ENCODE data around the gene OPALIN.

The OPALIN gene

DNA sequence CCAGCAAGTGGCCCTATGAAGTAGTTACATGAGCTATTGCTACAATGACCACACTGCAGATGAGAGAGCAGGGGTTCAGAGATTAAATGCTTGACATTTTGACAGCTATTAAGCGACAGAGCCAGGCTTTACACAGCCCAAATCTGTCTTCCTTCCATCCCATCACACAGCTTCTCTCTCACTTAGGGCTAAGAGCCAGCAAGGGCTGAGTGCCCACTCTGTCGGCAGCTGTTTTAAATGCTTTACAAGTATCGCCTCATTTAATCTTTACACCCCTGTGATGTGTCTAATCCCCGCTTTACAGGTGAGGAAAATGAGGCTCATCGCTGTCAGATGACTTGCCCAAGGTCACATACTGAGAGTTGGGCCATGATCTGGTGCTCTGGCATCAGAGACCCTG lies 15.2 kb upstream of the OPALIN start:
- no peak for DNase-seq (ENCODE audit: low read depth in 2 of 2)

DNA sequence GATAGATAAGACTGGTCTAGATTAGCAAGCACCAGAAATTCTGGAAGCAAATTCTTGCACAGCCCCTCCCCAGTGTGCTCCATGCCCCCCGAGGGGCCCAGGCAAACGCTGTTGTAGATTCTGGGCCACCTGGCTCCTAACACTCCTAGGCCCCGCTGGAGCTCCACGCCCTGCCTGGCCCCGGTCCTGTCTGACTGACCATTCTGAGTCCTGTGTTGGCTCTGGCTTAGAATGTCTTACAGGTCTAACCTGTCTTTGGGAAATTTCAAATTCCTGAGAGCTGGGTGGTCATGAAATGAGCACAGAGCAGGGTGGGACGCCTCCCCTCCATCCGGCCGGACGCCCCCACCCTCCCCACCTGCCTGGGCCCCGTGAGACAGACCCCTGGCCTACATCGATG lies 12.6 kb upstream of the OPALIN start:
- DNase-seq (ENCODE audit: low read depth in 2 of 2), result no peak

DNA sequence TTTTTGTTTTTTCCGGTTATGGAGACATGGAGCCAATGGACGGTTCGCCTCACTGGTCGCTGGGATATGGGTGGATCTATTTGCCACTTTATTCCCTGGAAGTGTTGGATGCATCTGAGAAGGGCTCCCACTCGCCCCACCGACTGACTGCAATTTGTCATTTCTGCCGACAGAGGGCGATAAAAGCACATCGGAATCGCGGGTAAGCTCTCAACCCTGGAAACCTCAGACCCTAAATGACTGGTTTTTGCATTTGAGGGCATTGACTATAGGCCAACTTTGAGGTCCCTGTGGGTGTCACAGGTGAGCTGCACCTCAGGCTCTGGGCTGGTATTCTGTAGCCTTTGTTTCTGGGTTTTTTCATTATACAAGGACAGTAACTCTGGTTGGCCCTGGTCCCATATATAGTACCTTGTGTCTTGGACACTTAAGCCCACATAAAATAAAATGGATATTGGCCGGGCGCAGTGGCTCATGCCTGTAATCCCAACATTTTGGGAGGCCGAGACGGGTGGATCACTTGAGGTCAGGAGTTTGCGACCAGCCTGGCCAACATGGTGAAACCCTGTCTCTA lies 11.9 kb upstream of the OPALIN start:
- DNase-seq (ENCODE audit: low read depth in 2 of 2), result peak; percentile 20 to 24

DNA sequence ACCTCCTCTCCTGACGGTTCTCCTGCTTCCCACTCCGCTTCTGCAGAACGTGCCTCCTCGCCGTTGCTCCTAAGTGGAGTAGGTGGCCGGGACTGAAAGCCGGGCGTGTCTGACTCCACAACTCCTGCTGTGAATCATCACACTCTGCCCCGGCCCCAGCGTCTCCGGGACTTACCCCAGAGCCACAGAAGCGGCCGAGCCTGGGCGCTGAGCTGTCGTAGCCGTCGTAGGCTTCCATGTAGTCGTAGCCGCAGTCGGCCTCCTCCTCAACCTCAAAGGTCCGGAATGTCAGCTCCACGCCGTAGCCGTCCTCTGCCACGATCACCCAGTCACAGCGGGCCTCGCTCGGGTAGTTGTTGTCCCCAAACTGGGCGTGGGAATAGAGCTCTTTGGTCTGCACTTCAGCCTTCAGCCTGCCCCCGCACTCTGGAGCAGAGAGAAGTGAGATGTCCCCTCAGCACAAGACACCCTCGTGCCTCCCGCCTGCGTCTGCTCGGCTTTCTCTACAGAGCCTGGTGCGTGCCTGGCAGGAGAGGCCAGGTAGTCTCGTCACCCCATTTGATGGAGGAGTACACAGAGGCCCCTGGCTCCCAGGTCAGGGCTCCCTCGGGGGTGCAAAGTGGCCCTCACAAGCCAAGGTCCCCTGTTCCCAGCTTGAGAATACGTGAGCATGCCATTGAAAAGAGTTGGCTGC lies 11.2 kb upstream of the OPALIN start:
- DNase-seq (ENCODE audit: low read depth in 2 of 2), result no peak

DNA sequence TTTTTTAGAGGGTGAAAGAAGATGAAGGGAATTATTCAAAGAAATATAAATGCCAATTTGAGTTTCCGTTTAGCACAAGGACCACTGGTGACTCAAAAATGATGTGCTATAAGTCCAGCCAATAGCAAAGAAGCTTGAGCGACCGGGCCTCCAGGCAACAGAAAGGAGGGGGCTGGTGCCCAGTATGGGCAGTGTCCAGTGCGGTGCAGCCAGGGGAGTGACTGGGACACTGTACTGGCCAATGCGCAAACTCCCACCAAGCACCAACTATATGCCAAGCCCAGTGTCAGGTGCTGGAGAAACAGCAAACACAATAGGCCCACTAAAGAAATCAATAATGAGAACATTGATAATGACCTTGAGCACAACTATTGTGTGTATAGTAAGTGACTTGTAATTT lies 10.2 kb upstream of the OPALIN start:
- DNase-seq (ENCODE audit: low read depth in 2 of 2), result no peak

DNA sequence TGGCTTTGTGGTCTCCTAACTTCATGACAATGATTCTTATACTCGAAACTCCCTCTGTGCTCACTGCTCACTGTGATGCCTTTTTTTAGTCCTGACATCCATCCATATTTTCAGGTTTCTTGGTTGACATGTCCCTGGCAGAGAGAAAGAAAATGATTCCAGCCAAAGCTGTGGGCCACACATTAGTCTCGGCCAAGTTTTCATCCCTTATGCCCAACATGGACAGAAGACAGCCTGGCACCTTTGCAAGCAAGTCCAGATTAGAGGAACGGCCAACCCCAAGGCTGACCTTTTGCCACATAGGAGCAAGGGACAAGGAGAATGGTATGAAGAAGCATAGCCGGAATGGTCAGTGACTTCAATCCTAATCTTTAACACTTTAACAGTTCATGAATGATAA lies 8.7 kb upstream of the OPALIN start:
- no peak for DNase-seq (ENCODE audit: low read depth in 2 of 2)

DNA sequence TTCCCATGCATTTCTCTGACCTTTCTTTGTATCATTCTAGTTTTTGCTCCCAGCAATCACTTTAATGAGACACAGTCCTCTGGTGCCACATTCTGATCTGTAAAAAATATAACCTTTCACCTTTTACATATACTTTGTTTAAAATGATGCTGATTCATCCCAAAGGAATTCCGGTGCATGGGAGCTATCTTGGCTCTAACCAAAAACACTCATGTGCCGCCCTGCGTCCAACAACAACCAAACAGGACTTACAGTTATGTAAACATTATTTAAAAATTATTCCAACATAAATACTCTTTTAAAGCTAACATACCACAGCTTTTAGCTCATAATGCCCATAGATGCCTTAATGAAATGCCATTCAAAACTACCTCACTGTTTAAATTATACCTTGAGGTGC lies 7.7 kb upstream of the OPALIN start:
- DNase-seq (ENCODE audit: low read depth in 2 of 2), result no peak

DNA sequence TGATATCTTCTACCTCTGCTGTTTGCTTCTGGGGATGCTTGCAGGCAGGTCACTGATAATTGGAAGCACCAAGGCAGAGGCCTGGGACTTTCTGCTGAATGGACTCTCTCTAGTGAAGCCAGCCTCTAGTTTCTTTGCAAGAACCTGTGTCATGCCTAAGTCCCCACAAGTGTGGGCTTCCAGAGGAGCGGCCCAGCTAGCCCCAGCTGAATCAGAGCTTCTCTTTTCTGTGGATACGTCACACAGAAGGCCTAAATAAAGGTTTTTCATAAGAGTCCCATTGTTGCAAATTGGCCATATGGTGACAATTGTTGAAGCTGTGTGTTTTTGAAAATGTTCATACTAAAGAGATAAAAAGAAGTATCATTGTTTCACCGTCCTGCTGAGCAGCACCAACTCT lies 6.8 kb upstream of the OPALIN start:
- DNase-seq (ENCODE audit: low read depth in 2 of 2), result no peak

DNA sequence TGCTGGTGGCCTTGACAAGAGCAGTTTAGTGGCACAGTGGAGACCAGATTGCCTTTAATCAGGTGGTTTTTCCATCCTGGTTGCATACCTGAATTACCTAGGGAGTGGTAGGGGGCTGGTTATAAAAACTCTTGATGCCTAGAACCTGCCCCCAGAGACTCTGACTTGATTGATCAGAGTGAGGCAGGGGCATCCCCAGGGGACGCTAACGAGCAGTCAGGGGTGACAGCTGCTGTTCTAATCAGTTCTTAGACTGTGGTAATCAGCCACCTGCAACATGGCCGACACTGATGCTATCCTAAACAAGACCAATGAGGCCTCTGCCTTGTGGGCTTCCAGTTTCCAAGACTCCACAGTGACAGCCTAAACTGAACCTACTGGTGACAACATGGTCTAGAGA lies 2.0 kb upstream of the OPALIN start:
- no peak for DNase-seq (ENCODE audit: low read depth in 2 of 2)

DNA sequence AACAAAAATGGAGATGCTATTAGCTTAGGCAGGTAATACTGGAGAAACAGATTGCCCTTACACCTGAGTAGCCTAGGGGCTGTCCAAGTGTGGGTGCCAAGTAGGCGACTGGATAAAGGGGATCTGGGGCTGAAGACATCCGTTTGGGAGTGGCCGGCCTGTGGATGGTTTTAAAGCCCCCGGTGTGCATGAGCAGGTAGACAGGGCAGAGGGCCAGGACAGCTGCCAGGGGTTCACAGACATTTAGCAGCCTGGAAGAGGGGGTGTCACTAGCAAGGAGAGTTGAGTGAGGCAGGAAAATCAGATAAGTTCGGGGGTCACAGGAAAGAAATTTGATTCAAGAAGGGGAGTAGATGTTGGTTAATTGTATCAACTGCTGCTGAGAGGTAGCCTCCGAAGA lies 1.5 kb upstream of the OPALIN start:
- DNase-seq (ENCODE audit: low read depth in 2 of 2), result no peak

DNA sequence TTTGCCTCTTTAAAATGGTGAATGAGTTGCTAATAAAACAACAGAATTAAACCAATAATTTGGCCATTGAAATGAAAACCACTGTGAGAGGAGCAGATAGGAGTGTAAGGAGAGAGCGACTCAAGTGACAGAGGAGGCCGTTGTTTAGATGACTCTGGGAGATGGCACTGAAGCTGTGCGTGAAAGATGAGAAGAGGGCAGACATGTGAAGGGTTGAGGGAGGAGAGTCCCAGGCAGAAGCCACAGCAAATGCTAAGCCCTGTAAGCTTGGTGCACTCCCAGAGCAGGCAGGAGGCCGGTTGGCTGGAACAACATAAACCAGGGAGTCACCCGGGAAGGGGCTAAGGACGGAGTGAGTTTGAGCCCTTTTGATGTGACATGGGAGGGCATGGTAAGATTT lies 814 bp upstream of the OPALIN start:
- no peak for DNase-seq (ENCODE audit: low read depth in 2 of 2)

DNA sequence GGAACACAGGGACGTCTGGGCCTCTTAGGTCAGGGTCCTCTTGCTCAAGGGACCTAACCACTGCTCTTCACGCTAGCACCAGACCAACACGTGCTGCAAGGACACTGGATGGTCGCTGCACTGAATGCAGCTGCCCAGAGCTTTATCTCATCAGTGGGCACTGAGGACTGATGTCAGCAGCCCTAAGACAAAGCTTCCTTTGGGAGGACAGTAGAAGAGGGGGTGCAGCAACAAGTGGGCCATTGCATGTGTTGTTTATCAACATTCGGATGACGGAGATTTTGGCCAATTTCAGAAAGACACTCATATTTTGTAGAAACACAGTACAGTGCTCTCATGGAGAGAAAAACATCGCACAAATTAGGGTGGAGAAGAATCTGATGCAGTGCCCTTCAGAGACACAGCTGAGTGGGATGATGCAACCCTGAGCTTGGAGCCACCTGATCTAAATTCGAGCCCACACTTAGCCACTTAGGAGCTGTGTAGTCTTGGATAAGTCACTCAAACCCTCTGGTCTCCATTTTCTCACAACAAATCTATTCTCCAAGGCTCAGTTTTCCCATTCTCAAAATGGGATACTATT lies 1.7 kb downstream of the OPALIN start:
- no peak for DNase-seq (ENCODE audit: low read depth in 2 of 2)

DNA sequence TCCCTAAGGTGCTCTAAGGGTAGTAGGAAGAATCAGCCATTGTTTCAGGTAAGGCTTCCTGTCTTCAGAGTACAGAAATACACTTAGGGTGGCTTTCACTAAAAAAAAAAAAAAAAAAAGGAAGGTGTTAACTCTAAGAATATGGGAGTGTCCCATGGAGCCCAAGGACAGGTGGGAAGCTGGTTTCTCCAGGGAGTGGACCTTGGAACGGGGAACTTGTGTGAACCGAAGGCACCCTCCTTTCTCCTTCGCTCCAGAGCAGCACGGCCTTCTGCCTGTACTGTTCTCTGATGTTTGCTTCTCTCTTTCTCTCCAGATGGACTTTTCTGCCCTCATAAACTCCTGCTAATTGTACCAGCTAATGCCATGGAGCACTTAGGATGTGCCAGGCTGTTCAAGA lies 6.2 kb downstream of the OPALIN start:
- no peak for DNase-seq (ENCODE audit: low read depth in 2 of 2)

DNA sequence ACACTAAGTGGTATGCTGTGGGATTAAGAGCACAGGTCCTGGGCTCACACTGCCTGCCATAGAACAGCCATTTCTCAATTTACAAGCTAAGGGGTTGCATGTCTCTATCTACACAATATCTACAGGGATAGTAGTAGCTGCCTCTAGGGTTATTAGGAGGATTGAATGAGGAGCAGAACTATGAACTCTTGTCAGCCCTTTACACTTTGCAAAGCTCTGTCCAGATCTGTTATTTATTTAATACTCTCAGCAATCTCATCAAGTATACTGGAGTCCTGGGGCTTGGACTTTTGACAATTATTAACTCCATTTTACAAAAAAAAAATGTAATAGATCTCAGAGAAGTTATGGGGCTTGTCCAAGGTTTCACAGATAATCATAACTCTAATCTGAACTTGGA lies 6.8 kb downstream of the OPALIN start:
- no peak for DNase-seq (ENCODE audit: low read depth in 2 of 2)

DNA sequence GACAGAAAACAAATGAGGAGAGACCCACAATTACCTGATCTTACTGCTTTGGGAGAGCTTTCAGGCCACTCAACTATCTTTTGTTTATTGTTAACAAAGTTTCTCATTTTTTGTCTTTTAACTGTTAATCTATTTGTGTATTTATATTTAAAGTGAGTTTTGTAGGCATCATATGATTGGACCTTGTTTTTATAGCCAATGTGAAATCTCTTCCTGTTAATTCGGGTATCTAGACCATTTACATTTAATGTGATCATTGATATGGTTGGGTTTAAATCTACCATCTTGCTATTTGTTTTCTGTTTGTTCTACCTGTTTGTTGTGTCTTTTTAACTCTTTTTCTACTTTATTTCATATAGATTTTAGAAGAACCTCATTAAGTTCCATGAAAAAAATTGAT lies 12.5 kb downstream of the OPALIN start:
- no peak for DNase-seq (ENCODE audit: low read depth in 2 of 2)

DNA sequence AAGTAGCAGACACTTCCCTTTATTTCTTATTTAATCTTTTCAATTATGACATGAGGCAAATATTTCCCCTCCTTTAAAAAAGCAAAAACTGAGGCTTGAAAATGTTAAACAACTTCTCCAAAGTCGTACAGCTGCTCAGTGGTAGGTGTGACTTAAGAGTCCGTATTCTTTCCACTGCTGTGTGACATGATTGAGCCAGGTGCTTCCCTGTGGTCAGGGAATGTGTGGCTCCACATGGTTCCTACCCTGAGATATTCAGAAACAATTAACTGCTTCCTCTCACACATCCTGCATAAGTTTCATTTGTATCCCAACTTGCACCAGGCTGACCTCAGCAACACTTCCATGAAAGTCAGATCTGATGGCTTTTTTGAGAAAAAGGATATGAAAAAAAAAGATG lies 13.6 kb downstream of the OPALIN start:
- DNase-seq (ENCODE audit: low read depth in 2 of 2), result no peak

DNA sequence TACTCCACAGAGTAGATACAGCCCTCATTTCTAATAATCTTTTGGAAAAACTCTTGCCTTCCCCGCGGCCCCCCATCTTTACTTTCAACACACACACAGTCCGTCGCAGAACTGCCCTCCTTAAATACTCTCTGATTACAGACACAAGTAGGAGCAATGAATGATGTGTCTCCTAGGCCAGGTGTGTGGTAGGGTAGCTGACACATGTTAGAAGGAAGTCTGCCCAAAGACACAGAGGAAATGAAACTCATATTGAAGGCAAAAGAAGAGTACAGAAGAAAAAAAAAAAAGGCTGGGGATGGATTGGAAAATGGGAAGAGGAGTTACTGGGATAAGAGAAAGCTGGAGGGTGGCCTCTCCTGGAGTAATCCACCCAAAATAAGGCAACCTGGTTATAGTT lies 14.6 kb downstream of the OPALIN start:
- DNase-seq (ENCODE audit: low read depth in 2 of 2), result no peak

DNA sequence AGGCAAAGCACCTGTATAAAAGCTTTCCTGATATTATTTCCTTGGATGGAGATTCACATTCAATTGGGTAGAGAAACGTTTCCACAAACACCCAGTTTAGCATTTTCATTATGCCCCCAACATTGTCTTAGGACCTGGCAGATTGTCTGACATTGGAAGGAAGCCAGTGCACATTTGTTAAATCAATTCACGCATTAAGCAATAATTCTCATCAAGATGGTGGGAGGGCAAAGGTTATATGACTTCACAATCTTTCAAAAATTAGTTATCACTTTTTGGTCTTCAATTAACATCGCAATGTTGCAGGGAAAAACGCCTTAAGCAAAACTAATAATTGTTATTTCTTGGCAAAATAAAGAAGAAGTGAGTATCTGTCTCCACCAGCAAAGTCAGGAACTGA lies 16.4 kb downstream of the OPALIN start:
- no peak for DNase-seq (ENCODE audit: low read depth in 2 of 2)

DNA sequence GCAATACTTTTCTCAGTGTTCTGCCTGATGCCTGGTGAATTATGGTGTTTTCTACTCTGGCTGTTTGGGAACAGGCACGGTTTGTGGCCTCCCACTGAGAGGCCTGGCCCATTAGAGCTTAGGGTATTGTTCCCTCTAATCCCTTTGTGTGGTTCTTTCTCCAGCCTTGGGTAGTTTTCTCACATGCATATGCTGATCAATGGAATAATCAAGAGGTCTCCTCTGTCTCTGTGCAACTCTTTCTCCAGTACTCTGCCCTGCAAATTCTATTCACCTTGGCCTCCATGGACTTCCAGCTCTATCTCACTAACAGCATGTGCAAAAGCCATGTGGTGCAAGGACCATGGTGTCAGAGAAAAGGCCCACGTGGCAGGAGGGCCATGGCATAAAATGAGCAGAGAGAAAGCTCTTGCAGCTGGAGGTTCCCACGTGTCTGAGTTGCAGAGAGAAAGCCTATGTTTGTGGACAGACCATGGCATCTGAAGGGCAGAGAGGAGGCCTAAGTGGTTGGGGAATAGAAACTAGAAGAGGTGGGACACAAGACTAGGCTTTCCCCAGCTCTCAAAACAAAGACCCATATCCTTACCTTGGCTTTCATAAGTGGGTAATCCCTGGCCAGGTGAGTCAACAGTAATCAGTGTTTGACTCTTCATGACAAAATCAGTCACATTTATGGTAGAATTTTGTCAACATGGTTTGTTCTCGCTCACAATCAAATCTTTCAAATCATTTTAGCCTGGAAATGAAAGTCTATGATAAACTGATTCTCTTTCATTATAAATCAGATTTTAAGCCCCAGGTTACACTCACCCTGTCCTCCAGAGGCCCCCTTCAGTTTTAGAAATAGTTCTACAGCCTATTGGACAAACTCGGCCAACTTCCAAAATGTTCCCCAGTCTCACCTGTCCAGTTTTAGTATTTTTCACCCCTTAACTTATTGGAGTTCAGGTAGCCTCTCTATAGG lies 17.3 kb downstream of the OPALIN start:
- no peak for DNase-seq (ENCODE audit: low read depth in 2 of 2)

DNA sequence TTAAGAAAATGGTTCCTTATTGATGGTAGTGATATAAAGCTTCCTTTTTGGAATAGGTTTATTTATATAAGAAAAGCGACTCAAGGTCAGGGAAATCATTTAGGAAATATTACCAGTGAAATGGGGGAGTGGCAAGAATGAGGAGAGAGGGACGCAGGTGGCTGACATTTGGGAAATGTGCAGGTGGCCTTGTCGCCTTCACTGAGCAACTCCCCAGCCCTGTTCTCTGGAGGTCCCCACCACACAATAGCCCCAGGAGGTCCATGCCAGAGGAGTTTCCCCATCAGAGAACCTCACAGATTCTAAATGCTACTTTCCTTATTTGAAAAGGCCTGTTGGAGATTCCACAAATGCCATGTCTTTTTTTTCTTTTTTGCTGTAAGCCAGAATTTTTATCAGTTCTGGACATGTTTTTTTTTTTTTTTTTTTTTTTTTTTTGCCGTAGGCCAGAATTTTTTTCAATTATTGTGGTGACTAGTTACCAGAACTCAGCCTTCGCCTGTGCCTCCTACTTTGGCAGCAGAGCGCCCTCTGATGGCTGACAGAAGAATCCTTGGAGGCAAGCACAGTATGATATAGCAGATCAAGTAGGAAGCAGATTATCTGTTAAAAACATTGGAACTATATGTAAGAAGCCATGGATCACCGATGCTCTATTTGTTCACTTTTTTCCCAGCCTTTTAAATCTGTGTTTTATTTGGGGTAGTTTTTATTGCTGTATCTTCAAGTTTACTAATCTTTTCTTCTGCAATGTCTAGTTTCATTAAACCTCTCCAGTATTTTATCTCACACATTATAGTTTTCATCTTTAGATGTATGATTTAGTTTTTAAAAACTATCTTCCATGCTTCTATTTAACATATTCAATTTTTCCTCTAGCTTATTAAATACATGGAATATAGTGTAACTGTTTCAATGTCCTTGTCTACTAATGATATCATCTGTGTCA lies 18.6 kb downstream of the OPALIN start:
- peak; percentile 28 to 35 for DNase-seq (ENCODE audit: low read depth in 2 of 2)

DNA sequence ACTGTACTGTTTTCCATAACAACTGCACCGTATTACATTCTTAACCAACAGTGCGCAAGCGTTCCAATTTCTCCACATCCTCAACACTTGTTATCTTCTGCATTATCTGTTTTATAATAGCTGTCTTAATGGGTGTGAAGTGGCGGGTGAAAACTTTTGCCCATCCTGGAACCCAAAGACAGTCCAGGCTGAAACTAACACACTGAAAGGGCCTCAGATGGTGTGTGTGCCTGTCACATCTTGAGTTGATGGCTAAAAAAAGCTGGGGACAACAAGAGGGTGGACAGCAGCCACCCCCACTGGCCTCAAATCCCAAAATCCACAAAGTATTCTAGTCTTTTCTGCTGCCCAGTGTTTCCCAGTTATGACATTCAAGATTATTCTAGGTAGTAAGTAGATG lies 19.4 kb downstream of the OPALIN start:
- DNase-seq (ENCODE audit: low read depth in 2 of 2), result no peak

All from stimulated activated CD4-positive, alpha-beta T cell treated with anti-CD3 and anti-CD28 coated beads, Interleukin-1b, Interleukin-23, amount 100 ng/mL, for 4 hours (primary cell).